Activated naive CD4-positive, alpha-beta T cell (primary cell): ENCODE data around the gene POC5.
"Not testable (repeated sequence)": the region's sequence is repeated elsewhere in the genome, so short reads cannot be mapped to it uniquely, and the experiment has no call there.

Experiments used
- DNase-seq, 4 experiments: peaks; one replicate each; lab custom pipeline; 2025; lab: John Stamatoyannopoulos, UW

The POC5 gene

GRCh38 chr5:75706016-75706415 is 11.2 kb downstream of the POC5 start:
- DNase-seq = no peak

GRCh38 chr5:75701856-75702255 is 15.4 kb downstream of the POC5 start:
- DNase-seq = no peak

- DNase-seq = not testable (repeated sequence)
Observed at GRCh38 chr5:75695472-75696351, 21.5 kb downstream of the POC5 start.

- no peak for DNase-seq
Observed at GRCh38 chr5:75694781-75695180, 22.5 kb downstream of the POC5 start.

- no peak for DNase-seq
Observed at GRCh38 chr5:75690669-75691068, 26.6 kb downstream of the POC5 start.

- DNase-seq = no peak
Observed at GRCh38 chr5:75686480-75686879, 30.8 kb downstream of the POC5 start.

GRCh38 chr5:75685141-75685540 is 32.1 kb downstream of the POC5 start:
- no peak for DNase-seq

GRCh38 chr5:75681125-75681830 is 36.0 kb downstream of the POC5 start:
- DNase-seq = no peak

GRCh38 chr5:75678155-75678554 is 39.1 kb downstream of the POC5 start:
- DNase-seq = no peak

GRCh38 chr5:75677607-75678006 is 39.6 kb downstream of the POC5 start:
- no peak for DNase-seq

GRCh38 chr5:75675783-75676182 is 41.5 kb downstream of the POC5 start:
- DNase-seq = no peak

- DNase-seq = no peak
Observed at GRCh38 chr5:75672616-75673015, 44.6 kb downstream of the POC5 start.

- no peak for DNase-seq
Observed at GRCh38 chr5:75671506-75671905, 45.7 kb downstream of the POC5 start.

- DNase-seq = no peak
Observed at GRCh38 chr5:75670577-75670976, 46.7 kb downstream of the POC5 start.

- DNase-seq = peak in 2 of 4 experiments; percentile 1 to 16
Observed at GRCh38 chr5:75668977-75669689, 48.1 kb downstream of the POC5 start.

- no peak for DNase-seq
Observed at GRCh38 chr5:75668445-75668844, 48.8 kb downstream of the POC5 start.

GRCh38 chr5:75667586-75667985 is 49.7 kb downstream of the POC5 start:
- no peak for DNase-seq

GRCh38 chr5:75666801-75667200 is 50.4 kb downstream of the POC5 start:
- DNase-seq = no peak

- DNase-seq = no peak
Observed at GRCh38 chr5:75664979-75665378, 52.3 kb downstream of the POC5 start.

- DNase-seq = no peak
Observed at GRCh38 chr5:75663579-75664284, 53.5 kb downstream of the POC5 start.

- DNase-seq = no peak
Observed at GRCh38 chr5:75662061-75662460, 55.2 kb downstream of the POC5 start.
